Pancreas (tissue), 10 donors: ENCODE results near the gene MAP1LC3B. TPM values are rescaled to one million over a fixed set of nuclear protein-coding genes. Genes with fewer than 3 reads are reported as not detected.

ENCODE experiments used
- ATAC-seq, 4 donors: fragments of 200-7000 bp; cut with Tn5 transposase; one replicate each; pipeline versions ENCODE4 v1.8.0 to v1.9.1; 2020; ENCODE audit warnings: mild to moderate bottlenecking in 4 of 4, moderate library complexity in 4 of 4
- DNase-seq, 6 donors: peaks; one replicate each; pipeline ENCODE4 v3.0.0-alpha.2; 2020
- FAIRE-seq: peaks from 2 replicates; lab custom pipeline; 2012; peaks lifted over from hg19 to GRCh38; lab: Jason Lieb, UNC
- H3K27ac ChIP-seq, 4 donors: fragments of 200-600 bp; sonication (generic); 1 replicate in 3 of 4; 2 replicates in 1 of 4; pipeline versions ENCODE4 v1.5.0 to v1.8.0; 2020
- H3K27me3 ChIP-seq, 4 donors: fragments of 200-600 bp; one replicate each; pipeline ENCODE4 v1.8.0; 2021
- H3K36me3 ChIP-seq, 3 donors: fragments of 200-600 bp; sonication (generic) in 1 of 3; one replicate each; pipeline versions ENCODE4 v1.5.0 to v1.8.0; 2020 to 2021
- H3K4me1 ChIP-seq, 3 donors: fragments of 200-600 bp; one replicate each; pipeline ENCODE4 v1.8.0; 2021
- H3K4me3 ChIP-seq, 4 donors: fragments of 200-600 bp; sonication (generic) in 2 of 4; one replicate each; pipeline versions ENCODE4 v1.5.0 to v1.8.0; 2020 to 2021
- H3K9me3 ChIP-seq, 4 donors: fragments of 200-600 bp; one replicate each; pipeline ENCODE4 v1.8.0; 2021
- CTCF ChIP-seq, 4 donors: fragments of 200-600 bp; sonication (generic) in 3 of 4; IDR thresholded peaks; one replicate each; pipeline versions ENCODE4 v1.5.0 to v1.8.0; 2021; ENCODE audit warnings: antibody characterized with exemption in 4 of 4
- WGBS, 2 donors: extraction: QIAGEN DNeasy Blood & Tissue Kit; methylation state at CpG; one replicate each; pipeline ENCODE4 v1.1.7; 2013; 5-methylcytosine and 5-hydroxymethylcytosine counted together
- intact Hi-C, 3 donors: fragments of 100-400 bp; cut with DNase I; formaldehyde crosslinking; loops; one replicate each; pipeline versions ENCODE4 v1.11.1 to v1.14.2; 2022
- polyA plus RNA-seq, 2 donors: library from polyadenylated mRNA; stranded (reverse); fragments of 200-250 nt; gene quantifications; one replicate each; pipeline ENCODE4 v1.2.3, GENCODE V29; 2013
- total RNA-seq, 6 donors: library from RNA; stranded (reverse); fragmentation: NEBNext Ultra II Directional in 4 of 6; extraction: Animal tissue kit (Norgen Biotek cat#: 25700) in 4 of 6; gene quantifications; one replicate each; pipeline versions ENCODE4 v1.2.1 to v1.2.4, GENCODE V29; 2021 to 2023
- donor health status: healthy with polysubstance abuse.
- donor health status: DM: no; HTN: no; CAD: no; lungs with moderate emphysema.
- donor health status: DM: no; HTN: no; CAD: no.
- donor health status: control.
- donor health status: control.
- donor health status: Bipolar disorder and iron deficiency.
- donor health status: DM: yes; HTN: yes; CAD: no.
- donor health status: DM: no; HTN: no; CAD: no.
- donor health status: DM: no; HTN: no; CAD: no.
- donor health status: DM: yes; HTN: yes; CAD: no.

The MAP1LC3B gene
- total and polyA plus RNA-seq, 8 donors: 13.9 to 35.1 (median 21.7) TPM

GRCh38 chr16:87380403-87380802, 11.7 kb upstream of the MAP1LC3B start:
- no peak overlapping the region for H3K27ac ChIP-seq

GRCh38 chr16:87380881-87381280, 11.3 kb upstream of the MAP1LC3B start:
- H3K27me3 ChIP-seq: no peaks in the 10 kb centered on the region
- TF ChIP-seq CTCF (IDR thresholded peaks at IDR 0.05): no peak
- peak overlapping the region in 1 of 4 donors; percentile 16 for H3K27ac ChIP-seq
- no peak for FAIRE-seq
- intact Hi-C loops: loop anchor here in 1 of 3 donors (10.0 kb wide), 1 partner anchor 56 kb away; no protein-coding TSS in a partner anchor
- 60 to 74% methylated on average over 4 of the region's 4 CpGs for WGBS, 2 donors
- H3K9me3 ChIP-seq: no peaks in the 10 kb centered on the region
- no peak for DNase-seq
- no peaks in the 10 kb centered on the region for H3K36me3 ChIP-seq
- peaks cover 10 to 21% (median 14%) of the 10 kb centered on the region in 3 donors for H3K4me1 ChIP-seq
- ATAC-seq: no peak
- H3K4me3 ChIP-seq: peak overlapping the region in 1 of 4 donors; percentile 73

More at GRCh38 chr16:87380403-87380802, 11.7 kb upstream of the MAP1LC3B start:
- 88 to 94% methylated on average over 10 of the region's 10 CpGs for WGBS, 2 donors
- Histone ChIP-seq H3K36me3 (no peaks in the 10 kb centered on the region), H3K27me3 (no peaks in the 10 kb centered on the region), H3K4me1 (peaks cover 10 to 21% (median 14%) of the 10 kb centered on the region in 3 donors), H3K9me3 (no peaks in the 10 kb centered on the region), H3K4me3 (no peak overlapping the region)
- DNase-seq (no peak), ATAC-seq (no peak), FAIRE-seq (no peak)
- intact Hi-C loops: loop anchor here in 1 of 3 donors (10.0 kb wide), 1 partner anchor 56 kb away; no protein-coding TSS in a partner anchor
- TF ChIP-seq CTCF (IDR thresholded peaks at IDR 0.05): no peak

- TF ChIP-seq CTCF (IDR thresholded peaks at IDR 0.05): no peak
- H3K27ac ChIP-seq: peak overlapping the region in 3 of 4 donors; percentile 73 to 88 (median 82)
- H3K4me3 ChIP-seq: peak overlapping the region; percentile 45 to 79 (median 72)
- DNase-seq: no peak
- peaks cover 10 to 24% (median 14%) of the 10 kb centered on the region in 3 donors for H3K4me1 ChIP-seq
- H3K36me3 ChIP-seq: no peaks in the 10 kb centered on the region
- no peak for FAIRE-seq
- intact Hi-C loops: loop anchor here in 1 of 3 donors (10.0 kb wide), 1 partner anchor 57 kb away; no protein-coding TSS in a partner anchor
- no peaks in the 10 kb centered on the region for H3K27me3 ChIP-seq
- no peak for ATAC-seq
- 10% methylated on average over 17 of the region's 17 CpGs for WGBS, 2 donors
- no peaks in the 10 kb centered on the region for H3K9me3 ChIP-seq
These were observed 9.9 kb upstream of the MAP1LC3B start for GRCh38 chr16:87382023-87382785.

GRCh38 chr16:87383505-87384161, 8.5 kb upstream of the MAP1LC3B start, which contains the start of gene FBXO31:
Gene FBXO31 (minus strand): TSS chr16:87383776. CDS start chr16:87383744, 32 bp downstream.
- WGBS, 2 donors: 0% methylated on average over 53 to 92 of the region's 92 CpGs
- no peaks in the 10 kb centered on the region for H3K9me3 ChIP-seq
- no peaks in the 10 kb centered on the region for H3K36me3 ChIP-seq
- no peak for TF ChIP-seq CTCF (IDR thresholded peaks at IDR 0.05)
- peak within 1 kb of the TSS; percentile 45 to 79 (median 72) for H3K4me3 ChIP-seq
- H3K4me1 ChIP-seq: peaks cover 19 to 34% (median 21%) of the 10 kb centered on the region in 3 donors
- peak; percentile 81 to 87 (median 84) for ATAC-seq
- no peak for FAIRE-seq
- H3K27me3 ChIP-seq: no peaks in the 10 kb centered on the region
- H3K27ac ChIP-seq: peak within 1 kb of the TSS; percentile 73 to 88 (median 80)
- intact Hi-C loops: loop anchor here in 1 of 3 donors (10.0 kb wide), 1 partner anchor 59 kb away; no protein-coding TSS in a partner anchor
- DNase-seq: peak; percentile 74 to 98 (median 90)
